HG03354 (cell line): ENCODE measurements around the gene JKAMP.

Experiments
- ATAC-seq: cut with Tn5 transposase; IDR thresholded peaks from one replicate; pipeline ENCODE4 v1.9.1; 2021; ENCODE audit warnings: mild to moderate bottlenecking; ENCODE audit not compliant: unreplicated experiment, poor library complexity, severe bottlenecking

The JKAMP gene

DNA sequence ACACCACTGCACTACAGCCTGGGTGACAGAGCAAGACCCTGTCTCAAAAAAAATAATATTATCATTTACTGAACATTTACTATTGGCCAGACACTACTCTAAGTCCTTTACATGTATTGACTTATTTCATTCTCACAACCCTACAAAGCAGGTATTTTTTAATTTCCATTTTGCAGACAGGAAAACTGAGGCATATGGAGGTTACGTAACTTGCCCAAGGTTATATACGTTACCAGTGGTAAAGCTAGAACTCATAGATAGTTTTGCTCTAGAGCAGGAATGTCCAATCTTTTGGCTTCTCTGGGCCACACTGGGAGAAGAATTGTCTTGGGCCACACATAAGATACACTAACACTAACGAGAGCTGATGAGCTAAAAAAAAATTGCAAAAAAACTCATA lies 5.8 kb upstream of the JKAMP start:
- ATAC-seq: no peak

- ATAC-seq: no peak
These were observed 4.2 kb upstream of the JKAMP start for GRCh38 chr14:59480166-59480565.

DNA sequence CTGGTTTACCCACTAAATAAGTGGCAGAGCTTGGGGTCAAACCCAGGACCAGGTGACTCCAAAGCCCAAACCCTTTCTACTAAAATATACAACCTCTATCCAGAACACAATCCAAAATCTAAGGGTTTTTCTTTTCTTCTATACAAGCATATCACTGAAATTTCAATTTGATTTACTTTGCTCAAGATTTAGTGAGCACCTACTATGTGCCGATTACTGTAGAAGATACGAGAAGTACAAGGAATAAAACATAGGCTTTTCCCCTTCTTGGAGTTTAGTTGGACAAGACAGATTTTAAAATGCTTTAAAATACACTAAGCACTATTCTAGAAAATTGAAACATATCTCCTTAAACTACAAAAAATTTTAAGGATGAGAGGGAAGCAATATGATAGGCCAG lies 2.9 kb upstream of the JKAMP start:
- ATAC-seq: no peak

- no peak for ATAC-seq
These were observed 2.3 kb upstream of the JKAMP start for GRCh38 chr14:59481871-59482540.

- no peak for ATAC-seq
These were observed 1.6 kb upstream of the JKAMP start for GRCh38 chr14:59482541-59483331.

- no peak for ATAC-seq
These were observed 954 bp upstream of the JKAMP start for GRCh38 chr14:59483363-59483762.

DNA sequence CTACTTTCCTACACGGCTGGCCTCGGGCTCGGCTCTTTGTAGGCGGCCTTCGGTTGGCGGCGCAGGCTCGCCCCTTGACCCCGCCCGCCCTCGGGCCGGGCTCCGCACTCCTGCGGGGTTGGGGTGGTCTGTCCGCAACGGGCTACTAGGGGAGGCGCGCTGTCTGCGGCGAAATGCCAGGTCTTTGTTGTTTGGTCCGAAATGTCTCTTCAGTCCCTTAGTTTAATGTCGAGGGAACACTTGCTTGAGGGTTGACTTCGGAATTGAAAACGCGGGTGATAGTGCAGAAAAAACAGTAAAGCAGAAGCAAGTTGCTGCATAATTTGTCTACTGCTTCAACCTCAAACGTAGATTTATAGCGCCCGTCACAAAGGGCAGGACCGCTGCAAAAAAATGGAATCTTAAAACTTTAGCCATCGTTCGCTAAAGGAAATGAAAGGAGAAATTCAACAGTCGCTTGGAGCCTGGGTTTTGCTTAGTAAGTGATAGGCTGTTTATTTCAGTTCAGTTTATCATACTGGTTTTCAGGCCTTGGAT lies 390 bp downstream of the JKAMP start:
- peak; percentile 54 for ATAC-seq

DNA sequence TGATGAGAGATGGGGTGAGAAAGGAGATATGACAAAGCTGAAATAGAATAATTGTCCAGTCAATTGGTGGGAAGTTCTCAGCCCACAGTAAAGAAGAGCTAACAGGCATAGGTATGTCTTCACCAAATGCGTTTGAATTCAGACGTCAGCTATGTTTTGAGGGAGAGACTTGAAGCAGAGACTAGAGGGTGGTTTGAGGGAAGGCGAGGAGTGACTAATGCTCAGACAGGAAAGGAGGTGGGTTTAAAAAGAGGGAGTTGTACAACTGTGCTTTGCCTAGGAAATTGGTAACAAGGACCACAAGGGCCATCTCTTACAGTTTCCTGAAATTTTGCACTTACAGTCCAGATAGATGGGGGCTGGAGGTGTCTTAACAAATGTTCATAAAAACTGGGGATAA lies 6.4 kb downstream of the JKAMP start:
- no peak for ATAC-seq

- ATAC-seq: no peak
These were observed 8.1 kb downstream of the JKAMP start for GRCh38 chr14:59492384-59492783.

- no peak for ATAC-seq
These were observed 16.4 kb downstream of the JKAMP start for GRCh38 chr14:59500732-59501131.

DNA sequence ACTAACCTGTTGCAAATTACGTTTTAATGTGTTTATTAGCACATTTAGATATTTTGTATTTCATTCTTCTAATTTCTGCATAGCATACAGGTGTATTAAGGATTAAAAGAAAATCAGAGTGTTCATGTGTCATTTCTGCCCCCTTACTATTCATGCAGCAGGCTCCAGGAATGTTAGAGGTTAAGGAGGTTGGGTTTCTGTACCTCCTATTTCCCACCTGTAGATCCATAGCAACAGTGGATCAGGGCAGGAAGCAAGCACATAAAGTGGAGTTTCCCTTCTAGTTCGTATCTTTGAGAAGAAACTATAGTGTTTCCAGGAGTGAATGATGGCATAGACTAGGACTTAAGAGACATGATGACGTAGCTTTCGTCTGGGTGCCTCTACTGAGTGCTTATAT lies 18.9 kb downstream of the JKAMP start:
- ATAC-seq: no peak

DNA sequence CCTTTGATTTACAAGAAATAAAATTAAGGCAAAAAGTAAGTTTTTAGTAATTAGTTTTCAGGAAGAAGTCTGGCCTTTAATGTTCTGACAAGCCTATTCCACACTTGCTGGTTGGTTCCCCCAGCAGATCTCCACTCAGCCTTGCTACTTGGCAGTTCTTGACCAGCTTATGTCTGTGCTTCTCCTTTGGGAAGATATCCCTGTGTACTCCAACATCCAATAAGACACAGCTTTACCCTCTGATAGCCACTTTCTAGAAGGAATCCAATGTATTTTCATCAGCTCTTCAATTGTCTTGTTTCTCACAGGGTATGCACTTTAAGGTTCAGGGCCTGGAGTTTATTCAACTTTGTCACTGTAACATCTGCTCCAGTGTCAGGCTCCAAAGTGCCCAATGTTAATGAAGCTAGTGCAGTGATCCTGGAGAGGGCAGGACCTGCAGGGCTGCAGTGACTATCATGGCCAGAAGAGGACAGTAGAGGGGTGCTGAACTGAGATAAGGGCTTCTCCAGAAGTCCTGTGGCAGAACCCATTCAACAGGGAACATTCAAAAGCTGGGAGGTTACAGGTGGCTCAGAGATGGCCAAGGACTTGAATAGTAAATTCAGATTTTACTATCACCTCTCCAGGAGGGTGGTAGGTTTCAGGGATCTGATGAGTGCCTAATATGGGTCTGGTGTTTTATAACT lies 22.9 kb downstream of the JKAMP start:
- ATAC-seq: peak; percentile 90

DNA sequence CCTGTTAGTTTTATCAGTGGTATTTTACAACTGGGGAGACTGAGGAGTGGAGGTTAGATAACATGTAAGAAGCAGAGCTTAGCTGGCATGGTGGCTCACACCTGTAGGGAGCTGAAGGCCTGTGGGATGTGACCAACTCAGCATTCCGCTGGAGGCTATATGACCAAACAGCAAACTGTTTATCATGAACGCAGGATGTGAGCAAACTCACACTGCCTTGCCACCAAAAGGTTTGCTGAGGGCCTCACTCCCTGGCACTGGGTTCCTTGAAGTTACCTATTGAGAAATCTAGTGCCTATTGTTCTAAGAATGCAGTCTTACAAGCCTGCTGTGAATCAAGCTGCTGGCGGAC lies 23.4 kb downstream of the JKAMP start:
- ATAC-seq: no peak

GRCh38 chr14:59509101-59509500 lies 24.8 kb downstream of the JKAMP start:
- ATAC-seq: no peak

DNA sequence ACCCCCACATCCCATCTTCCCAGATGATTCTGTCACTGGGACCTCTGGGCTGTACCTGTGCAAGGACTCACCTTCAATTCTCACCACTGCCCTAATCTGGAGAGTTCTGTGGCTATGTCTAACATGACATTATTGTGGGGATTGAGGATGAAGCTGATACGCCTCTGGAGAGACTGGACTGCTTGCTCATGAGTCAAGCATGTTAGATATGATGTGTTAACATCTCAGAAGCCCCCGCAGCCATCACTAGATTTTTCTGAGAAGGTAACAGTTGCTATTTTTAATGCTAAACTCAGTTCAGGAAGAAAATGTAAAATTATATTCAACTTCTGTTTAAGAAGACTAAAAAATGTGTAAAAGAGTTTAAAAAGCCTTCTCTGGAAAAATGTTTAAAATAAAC lies 25.7 kb downstream of the JKAMP start:
- no peak for ATAC-seq

GRCh38 chr14:59510966-59511365 lies 26.6 kb downstream of the JKAMP start:
- ATAC-seq: no peak

DNA sequence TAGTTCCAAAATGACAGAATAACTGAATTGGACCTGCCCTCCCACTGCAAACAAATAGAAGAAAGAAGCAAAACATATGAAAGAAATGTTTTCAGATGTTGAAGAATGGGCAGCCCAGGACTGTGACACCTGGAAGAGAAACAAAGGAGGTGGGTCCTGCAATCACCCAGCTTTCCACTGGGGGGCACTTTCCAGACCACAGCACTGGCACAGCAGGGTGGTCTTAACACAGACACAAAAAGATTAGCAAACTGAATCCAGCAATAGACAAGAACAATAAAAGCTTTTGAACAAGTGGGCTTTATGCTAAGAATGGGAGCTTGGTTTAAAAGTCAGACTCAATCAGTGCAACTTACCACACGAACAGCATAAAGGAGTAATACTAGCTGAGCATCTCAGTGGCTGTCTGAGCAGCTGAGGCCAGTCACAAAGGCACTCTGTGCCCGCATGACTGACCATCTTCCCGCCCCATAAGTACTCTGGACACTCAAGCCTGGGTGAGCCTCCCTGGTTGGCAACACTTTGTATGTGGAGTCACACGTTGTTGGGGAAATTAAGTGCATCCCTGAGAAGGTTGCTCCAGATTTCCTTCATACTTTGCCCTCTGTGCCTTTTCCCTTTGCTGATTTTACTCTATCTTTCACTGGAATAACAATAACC lies 27.7 kb downstream of the JKAMP start:
- no peak for ATAC-seq

DNA sequence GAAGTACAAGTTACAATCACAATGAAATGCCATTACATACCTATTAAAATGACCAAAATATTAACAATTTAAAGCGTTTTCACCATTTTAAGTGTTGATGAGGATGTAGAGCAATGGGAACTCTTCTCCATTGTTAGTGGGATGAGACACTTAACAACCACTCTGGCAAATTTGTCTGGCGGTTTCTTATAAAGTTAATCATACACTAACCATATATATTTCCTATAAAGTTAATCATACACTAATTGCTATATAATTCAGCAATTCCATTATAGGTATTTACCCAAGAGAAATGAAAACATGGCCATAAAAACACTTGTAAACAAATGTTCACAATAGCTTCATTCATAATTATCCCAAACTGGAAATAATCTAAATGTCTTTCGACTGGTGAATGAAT lies 35.9 kb downstream of the JKAMP start:
- ATAC-seq: no peak

GRCh38 chr14:59529189-59529588 lies 44.9 kb downstream of the JKAMP start:
- ATAC-seq: no peak

DNA sequence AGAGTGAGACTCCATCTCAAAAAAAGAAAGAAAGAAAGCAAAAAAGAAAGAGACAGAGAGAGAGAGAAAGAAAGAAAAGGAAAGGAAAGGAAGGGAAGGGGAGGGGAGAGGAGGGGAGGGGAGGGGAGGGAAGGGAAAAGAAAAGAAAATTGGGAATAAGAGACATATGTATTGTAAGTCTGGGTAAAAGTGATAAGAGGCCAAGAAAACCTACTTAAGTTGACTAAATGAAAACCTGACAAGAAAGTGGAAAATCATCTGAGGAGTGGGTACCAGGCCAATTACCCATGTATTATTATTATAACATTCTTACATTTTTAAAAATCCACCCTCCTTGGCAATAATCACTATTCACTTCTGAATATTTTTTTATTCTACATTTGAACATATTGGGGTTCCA lies 46.0 kb downstream of the JKAMP start:
- ATAC-seq: no peak
